GM12872 (cell line): ENCODE data around the gene STEAP3.

Source experiments
- CTCF ChIP-seq: IDR thresholded peaks from 3 replicates; pipeline ENCODE4 v1.5.1; 2011; ENCODE audit warnings: low read depth, mild to moderate bottlenecking, low read length, moderate library complexity; ENCODE audit not compliant: insufficient read depth

The STEAP3 gene

GRCh38 chr2:119249855-119250717 lies 26.5 kb downstream of the STEAP3 start:
- no peak for TF ChIP-seq CTCF

- no peak for TF ChIP-seq CTCF
Observed at GRCh38 chr2:119250718-119251290, 27.2 kb downstream of the STEAP3 start.

GRCh38 chr2:119251652-119252051 lies 28.0 kb downstream of the STEAP3 start:
- TF ChIP-seq CTCF: no peak

GRCh38 chr2:119252186-119253113 lies 28.8 kb downstream of the STEAP3 start:
- no peak for TF ChIP-seq CTCF

- no peak for TF ChIP-seq CTCF
Observed at GRCh38 chr2:119253114-119253702, 29.6 kb downstream of the STEAP3 start.

GRCh38 chr2:119253760-119254600 lies 30.3 kb downstream of the STEAP3 start:
- TF ChIP-seq CTCF: no peak
